GM12875 (cell line): ENCODE measurements around the gene MSANTD2.

ENCODE experiments used
- H3K4me3 ChIP-seq: one replicate; pipeline ENCODE4 v1.5.1; 2011; ENCODE audit warnings: low read depth, low read length, control low read depth
- TF ChIP-seq, protein P1 (sequence below): IDR thresholded peaks from 2 replicates; pipeline ENCODE4 v1.5.1; 2011; ENCODE audit warnings: low read depth, mild to moderate bottlenecking, control low read depth, inconsistent platforms, low read length, moderate library complexity, borderline replicate concordance; ENCODE audit not compliant: insufficient read depth

The MSANTD2 gene

GRCh38 chr11:124725719-124726105, 74.5 kb downstream of the MSANTD2 start:
- TF ChIP-seq, protein P1, sequence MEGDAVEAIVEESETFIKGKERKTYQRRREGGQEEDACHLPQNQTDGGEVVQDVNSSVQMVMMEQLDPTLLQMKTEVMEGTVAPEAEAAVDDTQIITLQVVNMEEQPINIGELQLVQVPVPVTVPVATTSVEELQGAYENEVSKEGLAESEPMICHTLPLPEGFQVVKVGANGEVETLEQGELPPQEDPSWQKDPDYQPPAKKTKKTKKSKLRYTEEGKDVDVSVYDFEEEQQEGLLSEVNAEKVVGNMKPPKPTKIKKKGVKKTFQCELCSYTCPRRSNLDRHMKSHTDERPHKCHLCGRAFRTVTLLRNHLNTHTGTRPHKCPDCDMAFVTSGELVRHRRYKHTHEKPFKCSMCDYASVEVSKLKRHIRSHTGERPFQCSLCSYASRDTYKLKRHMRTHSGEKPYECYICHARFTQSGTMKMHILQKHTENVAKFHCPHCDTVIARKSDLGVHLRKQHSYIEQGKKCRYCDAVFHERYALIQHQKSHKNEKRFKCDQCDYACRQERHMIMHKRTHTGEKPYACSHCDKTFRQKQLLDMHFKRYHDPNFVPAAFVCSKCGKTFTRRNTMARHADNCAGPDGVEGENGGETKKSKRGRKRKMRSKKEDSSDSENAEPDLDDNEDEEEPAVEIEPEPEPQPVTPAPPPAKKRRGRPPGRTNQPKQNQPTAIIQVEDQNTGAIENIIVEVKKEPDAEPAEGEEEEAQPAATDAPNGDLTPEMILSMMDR, result no peak
- H3K4me3 ChIP-seq, result no peak overlapping the region

DNA sequence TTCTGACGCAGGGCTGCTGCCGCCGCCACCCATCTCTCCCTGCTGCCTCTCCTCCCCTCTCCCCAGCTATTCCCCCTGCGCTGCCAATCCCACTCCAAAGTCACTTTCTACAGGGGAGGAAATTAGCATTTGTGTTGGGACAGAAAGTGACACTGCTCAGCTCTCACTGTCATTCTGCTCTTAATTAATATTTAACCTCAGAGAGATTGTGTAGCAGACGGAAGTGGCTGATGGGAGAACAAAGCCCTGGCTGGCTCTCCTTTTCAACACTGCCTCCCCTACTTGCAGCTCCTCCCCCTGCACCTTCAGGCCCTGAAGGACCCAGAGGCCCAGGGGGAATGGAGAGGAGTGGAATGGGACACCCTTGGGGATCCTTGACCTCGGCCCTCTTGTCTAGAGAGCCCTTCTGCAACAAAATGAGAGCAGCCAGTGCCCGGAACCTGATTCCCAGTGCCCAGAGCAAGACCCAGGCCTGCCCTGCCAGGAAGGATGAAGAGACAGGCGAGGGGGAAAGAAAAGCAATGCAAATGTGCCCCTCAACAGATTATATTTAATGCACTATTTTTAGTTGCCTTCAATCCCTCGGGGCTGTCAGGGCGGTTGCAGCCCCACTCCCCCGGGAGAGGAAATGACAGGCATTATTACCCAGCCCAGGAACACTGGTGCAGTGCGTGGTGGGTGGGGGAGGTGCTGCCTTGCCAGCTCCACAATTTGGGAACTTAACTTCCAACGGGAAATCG, 75.1 kb downstream of the MSANTD2 start:
- TF ChIP-seq, protein P1, result no peak
- H3K4me3 ChIP-seq, result no peak overlapping the region

DNA sequence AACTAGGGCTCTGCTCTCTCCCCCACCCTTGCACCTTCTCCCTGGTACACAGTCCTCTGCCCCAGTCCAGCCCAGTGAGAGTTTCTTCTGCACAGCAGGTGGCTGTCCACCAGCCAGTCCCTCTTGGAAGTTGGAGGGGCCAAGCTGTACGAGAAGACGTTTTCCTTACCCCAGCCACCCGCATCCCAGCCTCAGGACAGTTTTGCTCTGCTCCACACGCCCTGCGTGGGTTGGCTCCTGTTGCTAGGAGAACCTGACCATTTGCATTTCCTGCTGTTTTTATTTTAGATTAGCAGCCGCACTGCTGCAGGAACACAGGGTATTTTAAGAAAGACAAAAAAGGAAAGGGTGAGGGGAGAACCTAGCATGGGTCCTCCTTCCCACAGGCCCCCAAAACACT, 78.0 kb downstream of the MSANTD2 start:
- TF ChIP-seq, protein P1, result no peak
- H3K4me3 ChIP-seq, result no peak overlapping the region

GRCh38 chr11:124719534-124719933, 80.7 kb downstream of the MSANTD2 start:
- TF ChIP-seq, protein P1, result no peak
- no peak overlapping the region for H3K4me3 ChIP-seq

DNA sequence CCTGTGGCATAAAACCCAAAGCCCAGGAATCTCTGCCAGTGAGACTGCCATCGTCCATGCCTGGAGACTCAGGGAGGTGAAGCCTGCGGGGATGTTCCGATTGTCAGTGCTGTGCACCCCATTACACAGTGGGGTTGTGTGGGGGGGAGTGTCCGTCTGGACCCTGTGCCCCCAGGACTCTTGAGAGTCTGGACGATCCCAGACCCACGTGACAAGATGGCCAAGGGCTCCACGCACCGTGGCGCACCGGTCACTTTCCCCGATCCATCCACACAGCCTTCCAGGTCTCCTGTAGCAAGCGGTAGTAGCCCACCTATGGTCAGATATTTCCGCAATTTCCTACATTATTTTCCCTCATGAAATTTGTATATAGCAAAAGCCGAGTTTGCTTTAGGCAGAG, 81.4 kb downstream of the MSANTD2 start:
- TF ChIP-seq, protein P1, result no peak
- H3K4me3 ChIP-seq, result no peak overlapping the region

DNA sequence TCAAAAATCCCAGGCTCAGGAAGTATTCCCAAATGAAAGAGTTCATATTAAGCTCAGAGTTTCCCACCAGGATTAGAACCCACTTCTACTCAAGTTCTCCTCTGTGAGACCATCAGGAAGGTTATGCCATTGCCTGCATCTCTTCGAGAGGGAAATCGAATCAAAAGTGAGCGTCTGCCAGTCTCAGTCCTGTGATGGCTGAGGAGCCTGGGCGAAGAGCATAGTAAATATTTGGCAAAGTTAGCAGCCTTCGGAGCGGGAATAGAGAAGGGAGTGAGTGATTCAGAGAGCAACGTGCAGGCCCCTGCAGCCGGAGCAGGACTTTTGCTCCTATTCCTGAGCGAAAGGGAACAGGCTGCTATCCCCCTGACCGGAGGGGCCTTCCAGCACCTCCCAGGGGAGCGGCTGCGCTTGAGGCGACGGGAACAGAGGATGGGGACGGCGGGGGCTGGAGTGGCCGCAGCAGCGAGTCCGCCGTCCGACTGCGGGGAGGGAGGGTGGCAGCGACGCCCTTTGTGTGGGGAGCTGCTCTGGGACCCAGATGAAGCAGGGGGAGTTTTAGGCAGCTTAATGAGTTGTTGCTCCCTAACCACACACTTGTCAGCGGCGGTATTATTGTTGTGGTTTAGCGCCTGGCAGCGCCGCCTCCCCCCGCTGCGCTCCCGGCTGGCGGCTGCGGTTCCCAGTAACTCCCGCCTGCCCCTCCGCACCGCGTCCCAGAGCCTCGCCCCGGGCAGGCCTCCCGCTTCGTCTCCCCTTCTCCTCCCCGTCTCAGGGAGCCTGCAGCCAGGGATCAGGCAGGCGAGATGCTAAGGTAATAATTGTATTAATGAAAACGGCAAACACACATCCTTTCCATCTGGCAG, 82.2 kb downstream of the MSANTD2 start:
- H3K4me3 ChIP-seq, result no peak overlapping the region
- TF ChIP-seq, protein P1, result no peak
